Measurements from ENCODE around the gene RPS6KA2. TPM values are rescaled to one million over a fixed set of nuclear protein-coding genes. Genes with fewer than 3 reads are reported as not detected.

The RPS6KA2 gene
- total RNA-seq, 4 donors from 2014 or later: 22.7 to 55.9 (median 40.6) TPM

DNA sequence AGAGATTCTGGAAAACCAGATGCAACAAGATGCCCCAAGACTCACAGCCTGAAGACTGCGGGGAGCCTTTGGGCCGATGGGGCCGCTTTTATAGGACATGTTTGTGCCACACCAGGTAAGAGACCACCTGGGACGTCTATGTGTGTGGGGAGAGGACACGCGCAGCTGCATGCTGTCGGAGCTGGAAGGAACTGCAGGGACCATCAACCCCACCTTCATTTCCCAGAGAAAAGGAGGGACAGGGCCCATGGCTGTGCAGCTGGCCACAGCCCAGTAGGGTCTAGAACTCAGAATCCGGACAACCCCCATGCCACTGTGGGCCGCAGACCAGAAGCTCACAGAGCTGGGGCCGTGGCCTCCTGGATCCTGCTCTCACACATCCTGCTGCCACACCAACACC lies 144.0 kb downstream of the RPS6KA2 start:
- H3K4me3 ChIP-seq (ENCODE audit: low read depth, poor library complexity, severe bottlenecking): no peak overlapping the region
- 92 to 94% methylated on average over 9 to 10 of the region's 10 CpGs for WGBS, 2 donors
- no peak for TF ChIP-seq CTCF (IDR thresholded peaks at IDR 0.05)
- no peak for TF ChIP-seq POLR2A (IDR thresholded peaks at IDR 0.05)
- intact Hi-C loops (cut with DNase I; ENCODE audit: low total_unique reads): no loop called here
- DNase-seq (ENCODE audit: low spot score in 2 of 2): no peak

- DNase-seq (ENCODE audit: low spot score in 2 of 2): no peak
- TF ChIP-seq CTCF (IDR thresholded peaks at IDR 0.05) (no peak), POLR2A (IDR thresholded peaks at IDR 0.05) (no peak)
- no peak overlapping the region for H3K4me3 ChIP-seq (ENCODE audit: low read depth, poor library complexity, severe bottlenecking)
- intact Hi-C loops (cut with DNase I; ENCODE audit: low total_unique reads): no loop called here
- 92 to 93% methylated on average over 28 of the region's 28 CpGs for WGBS, 2 donors
Observed at GRCh38 chr6:166478782-166479592, 148.1 kb downstream of the RPS6KA2 start.

DNA sequence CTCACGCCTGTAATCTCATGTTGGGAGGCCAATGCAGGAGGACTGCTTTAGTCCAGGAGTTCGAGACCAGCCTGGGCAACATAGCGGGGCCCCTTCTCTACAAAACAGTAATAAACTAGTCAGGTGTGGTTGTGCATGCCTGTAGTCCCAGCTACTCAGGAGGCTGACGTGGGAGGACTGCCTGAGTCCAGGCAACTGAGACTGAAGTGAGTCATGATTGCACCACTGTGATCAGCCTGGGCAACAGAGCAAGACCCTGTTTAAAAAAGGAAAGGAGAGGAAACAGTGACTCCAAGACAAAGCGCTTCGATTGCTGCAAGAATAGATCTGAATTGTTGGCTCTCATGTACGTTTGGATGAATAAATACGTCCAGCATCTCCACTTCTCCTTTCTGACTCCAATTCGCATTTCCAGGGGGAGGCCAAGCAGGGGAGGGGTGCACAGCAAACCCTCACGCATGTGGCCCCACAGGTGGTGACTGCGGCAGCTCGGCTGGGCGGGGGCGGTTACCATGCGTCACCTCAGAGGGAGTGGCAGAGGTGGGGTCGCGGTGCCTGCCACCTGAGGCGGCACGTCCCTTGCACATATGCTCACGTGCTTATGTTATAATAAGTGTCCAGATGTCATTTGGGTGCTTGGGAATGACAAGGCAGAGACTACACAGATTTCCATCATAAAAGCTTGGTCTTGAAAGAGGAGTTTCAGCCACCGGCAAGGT lies 149.2 kb downstream of the RPS6KA2 start:
- 87 to 90% methylated on average over 20 to 21 of the region's 21 CpGs for WGBS, 2 donors
- H3K4me3 ChIP-seq (ENCODE audit: low read depth, poor library complexity, severe bottlenecking): no peak overlapping the region
- no peak for DNase-seq (ENCODE audit: low spot score in 2 of 2)
- intact Hi-C loops (cut with DNase I; ENCODE audit: low total_unique reads): no loop called here
- TF ChIP-seq CTCF (IDR thresholded peaks at IDR 0.05): no peak
- TF ChIP-seq POLR2A (IDR thresholded peaks at IDR 0.05): no peak

- DNase-seq (ENCODE audit: low spot score in 2 of 2): no peak
- TF ChIP-seq POLR2A (IDR thresholded peaks at IDR 0.05): no peak
- TF ChIP-seq CTCF (IDR thresholded peaks at IDR 0.05): no peak
- no peak overlapping the region for H3K4me3 ChIP-seq (ENCODE audit: low read depth, poor library complexity, severe bottlenecking)
- WGBS, 2 donors: 90 to 91% methylated on average over 15 of the region's 15 CpGs
- intact Hi-C loops (cut with DNase I; ENCODE audit: low total_unique reads): no loop called here
Observed at GRCh38 chr6:166476634-166477215, 150.3 kb downstream of the RPS6KA2 start.

- no peak for DNase-seq (ENCODE audit: low spot score in 2 of 2)
- TF ChIP-seq CTCF (IDR thresholded peaks at IDR 0.05): no peak
- no peak for TF ChIP-seq POLR2A (IDR thresholded peaks at IDR 0.05)
- WGBS, 2 donors: 89 to 97% methylated on average over 10 to 14 of the region's 14 CpGs
- H3K4me3 ChIP-seq (ENCODE audit: low read depth, poor library complexity, severe bottlenecking): no peak overlapping the region
- intact Hi-C loops (cut with DNase I; ENCODE audit: low total_unique reads): no loop called here
Observed at GRCh38 chr6:166476061-166476591, 150.9 kb downstream of the RPS6KA2 start.
